Prostate gland (tissue), 2 donors: ENCODE results near the gene TRIM27.

Experiments
- POLR2A ChIP-seq: fragments of 450-650 bp; IDR thresholded peaks from one replicate; pipeline ENCODE4 v1.6.1; 2016; ENCODE audit warnings: antibody characterized with exemption, mild to moderate bottlenecking
- POLR2AphosphoS5 ChIP-seq: sonication (generic); formaldehyde crosslinking; IDR thresholded peaks from one replicate; pipeline ENCODE4 v1.6.1; 2017; ENCODE audit warnings: antibody characterized with exemption
- TF ChIP-seq, protein P1 (sequence below), 4 experiments: fragments of 200-600 bp in 2 of 4; fragments of 450-650 bp in 2 of 4; sonication (generic) in 2 of 4; IDR thresholded peaks; 1 replicate in 3 of 4; 2 replicates in 1 of 4; pipeline ENCODE4 v1.5.1; 2016 to 2019; ENCODE audit warnings: antibody characterized with exemption in 4 of 4, mild to moderate bottlenecking in 2 of 4, moderate library complexity in 2 of 4

DNA sequence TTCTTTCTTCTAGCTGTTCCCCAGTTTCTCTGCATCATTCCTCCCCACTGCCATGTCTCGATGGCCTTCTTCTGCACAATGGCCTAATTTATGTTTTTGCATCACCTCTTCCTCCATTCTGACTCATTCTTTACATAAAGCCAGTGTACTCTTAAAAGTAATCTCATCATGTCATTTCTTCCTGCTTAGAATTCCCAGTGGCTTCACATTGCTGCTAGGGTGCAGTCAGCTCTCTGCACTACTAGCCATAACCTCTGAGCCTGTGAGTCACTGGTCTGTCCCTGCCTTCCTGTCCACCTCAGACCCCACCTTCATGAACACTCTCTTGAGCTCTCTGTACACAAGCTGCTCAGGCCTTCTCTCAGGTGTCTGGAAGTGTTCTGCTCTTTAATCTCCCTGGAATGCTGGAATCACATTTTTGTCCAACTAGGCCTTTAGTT is 24.1 kb upstream of the TRIM27 start:
- TF ChIP-seq, protein P1, sequence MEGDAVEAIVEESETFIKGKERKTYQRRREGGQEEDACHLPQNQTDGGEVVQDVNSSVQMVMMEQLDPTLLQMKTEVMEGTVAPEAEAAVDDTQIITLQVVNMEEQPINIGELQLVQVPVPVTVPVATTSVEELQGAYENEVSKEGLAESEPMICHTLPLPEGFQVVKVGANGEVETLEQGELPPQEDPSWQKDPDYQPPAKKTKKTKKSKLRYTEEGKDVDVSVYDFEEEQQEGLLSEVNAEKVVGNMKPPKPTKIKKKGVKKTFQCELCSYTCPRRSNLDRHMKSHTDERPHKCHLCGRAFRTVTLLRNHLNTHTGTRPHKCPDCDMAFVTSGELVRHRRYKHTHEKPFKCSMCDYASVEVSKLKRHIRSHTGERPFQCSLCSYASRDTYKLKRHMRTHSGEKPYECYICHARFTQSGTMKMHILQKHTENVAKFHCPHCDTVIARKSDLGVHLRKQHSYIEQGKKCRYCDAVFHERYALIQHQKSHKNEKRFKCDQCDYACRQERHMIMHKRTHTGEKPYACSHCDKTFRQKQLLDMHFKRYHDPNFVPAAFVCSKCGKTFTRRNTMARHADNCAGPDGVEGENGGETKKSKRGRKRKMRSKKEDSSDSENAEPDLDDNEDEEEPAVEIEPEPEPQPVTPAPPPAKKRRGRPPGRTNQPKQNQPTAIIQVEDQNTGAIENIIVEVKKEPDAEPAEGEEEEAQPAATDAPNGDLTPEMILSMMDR (IDR thresholded peaks at IDR 0.05), result no peak
- TF ChIP-seq POLR2AphosphoS5, result no peak
- no peak for TF ChIP-seq POLR2A
